H1 (cell line): ENCODE data around the gene ACOT7. TPM values are rescaled to one million over a fixed set of nuclear protein-coding genes. Genes with fewer than 3 reads are reported as not detected.
A peak's percentile ranks its signal among the peaks of the same experiment; 100 is the strongest.

Experiments used
- CTCF ChIA-PET: fragments of 300-600 bp; sonication (Branson Sonifier 250); formaldehyde crosslinking; loops from one replicate; lab custom pipeline; 2021; ENCODE audit not compliant: partially characterized antibody; lab: Charles Lee
- POLR2A ChIA-PET: fragments of 300-600 bp; sonication (Branson Sonifier 250); formaldehyde crosslinking; loops from one replicate; lab custom pipeline; 2021; ENCODE audit warnings: inconsistent platforms; ENCODE audit not compliant: partially characterized antibody; lab: Charles Lee
- DNase-seq, 2 experiments: peaks; one replicate each; pipeline versions ENCODE4 v3.0.0 to v3.0.0-alpha.2; 2010 to 2022; ENCODE audit warnings: low spot score in 2 of 2, low read depth in 1 of 2, mixed read lengths in 1 of 2
- FAIRE-seq: peaks from 2 replicates; lab custom pipeline; 2011; peaks lifted over from hg19 to GRCh38; lab: Jason Lieb, UNC
- H2AFZ ChIP-seq: 2 replicates; pipeline ENCODE4 v1.8.1; 2012; ENCODE audit warnings: low read length, inconsistent platforms
- H2AK5ac ChIP-seq: 2 replicates; pipeline ENCODE4 v1.6.1; 2013; ENCODE audit warnings: low read depth, low read length
- H2BK120ac ChIP-seq: replicated peaks from 2 replicates; pipeline ENCODE3; 2013; ENCODE audit warnings: low read depth, low read length, inconsistent platforms
- H2BK12ac ChIP-seq: 2 replicates; pipeline ENCODE4 v1.6.1; 2013; ENCODE audit warnings: low read depth, low read length
- H2BK15ac ChIP-seq: 2 replicates; pipeline ENCODE4 v1.6.1; 2013; ENCODE audit warnings: low read length
- H2BK20ac ChIP-seq: 2 replicates; pipeline ENCODE4 v1.6.1; 2013; ENCODE audit warnings: low read length
- H2BK5ac ChIP-seq: 2 replicates; pipeline ENCODE4 v1.6.1; 2013; ENCODE audit warnings: low read depth, low read length
- H3K14ac ChIP-seq: 2 replicates; pipeline ENCODE4 v1.6.1; 2013; ENCODE audit warnings: inconsistent platforms; ENCODE audit not compliant: insufficient read length
- H3K18ac ChIP-seq: 2 replicates; pipeline ENCODE4 v1.6.1; 2013; ENCODE audit warnings: low read length; ENCODE audit errors: extremely low read depth
- H3K23ac ChIP-seq: 2 replicates; pipeline ENCODE4 v1.6.1; 2013; ENCODE audit warnings: inconsistent platforms; ENCODE audit not compliant: insufficient read length
- H3K23me2 ChIP-seq: 2 replicates; pipeline ENCODE4 v1.6.1; 2013; ENCODE audit warnings: low read depth, low read length
- H3K27ac ChIP-seq: 2 replicates; pipeline ENCODE4 v1.6.1; 2011; ENCODE audit warnings: low read depth, low read length, inconsistent platforms
- H3K27me3 ChIP-seq, 4 experiments: replicated peaks in 1 of 4; 1 replicate in 1 of 4; 2 replicates in 3 of 4; pipeline versions ENCODE4 v1.6.1 to v1.8.1; 2011 to 2013; ENCODE audit warnings: low read length in 3 of 4, mild to moderate bottlenecking in 3 of 4, inconsistent platforms in 2 of 4, mixed read lengths in 2 of 4, moderate library complexity in 1 of 4; ENCODE audit not compliant: control insufficient read depth in 3 of 4, insufficient read depth in 3 of 4; ENCODE audit errors: extremely low read depth in 1 of 4
- H3K36me3 ChIP-seq, 4 experiments: 2 replicates each; pipeline versions ENCODE4 v1.6.1 to v1.8.1; 2011 to 2013; ENCODE audit warnings: mild to moderate bottlenecking in 4 of 4, low read length in 3 of 4, moderate library complexity in 2 of 4, control low read depth in 1 of 4, inconsistent platforms in 1 of 4; ENCODE audit not compliant: insufficient read depth in 4 of 4, control insufficient read depth in 2 of 4
- H3K4ac ChIP-seq: replicated peaks from 2 replicates; pipeline ENCODE3; 2013; ENCODE audit warnings: low read length, low read depth, mixed read lengths, inconsistent platforms; ENCODE audit not compliant: insufficient read length
- H3K4me1 ChIP-seq, 4 experiments: replicated peaks in 1 of 4; 1 replicate in 1 of 4; 2 replicates in 3 of 4; pipeline versions ENCODE4 v1.6.1 to v1.8.1; 2011 to 2013; ENCODE audit warnings: low read length in 3 of 4, inconsistent platforms in 2 of 4, mixed read lengths in 1 of 4; ENCODE audit not compliant: insufficient read depth in 4 of 4, control insufficient read depth in 3 of 4
- H3K4me2 ChIP-seq, 2 experiments: 2 replicates each; pipeline versions ENCODE4 v1.6.1 to v1.8.1; 2011 to 2013; ENCODE audit warnings: low read depth in 2 of 2, low read length in 2 of 2, control low read depth in 1 of 2, inconsistent platforms in 1 of 2, mild to moderate bottlenecking in 1 of 2; ENCODE audit not compliant: insufficient read depth in 1 of 2
- H3K4me3 ChIP-seq, 4 experiments: fragments of 200-600, 300-600 bp in 1 of 4; sonication (generic), shearing (Covaris generic), sonication (Bioruptor Twin) in 1 of 4; 2 replicates each; pipeline versions ENCODE4 v1.5.1 to v1.8.1; 2011 to 2016; ENCODE audit warnings: low read length in 4 of 4, low read depth in 3 of 4, control low read depth in 2 of 4, inconsistent platforms in 2 of 4, mild to moderate bottlenecking in 2 of 4, mixed read lengths in 1 of 4, moderate library complexity in 1 of 4; ENCODE audit not compliant: insufficient read depth in 2 of 4; ENCODE audit errors: extremely low read depth in 1 of 4
- H3K56ac ChIP-seq: replicated peaks from 2 replicates; pipeline ENCODE3; 2013; ENCODE audit warnings: low read depth, mild to moderate bottlenecking, mixed read lengths, low read length, inconsistent platforms; ENCODE audit not compliant: insufficient read length
- H3K79me1 ChIP-seq: 2 replicates; pipeline ENCODE4 v1.6.1; 2013; ENCODE audit warnings: low read depth, low read length, control low read depth
- H3K79me2 ChIP-seq, 2 experiments: 2 replicates each; pipeline versions ENCODE4 v1.6.1 to v1.8.1; 2012 to 2013; ENCODE audit warnings: low read length in 2 of 2, mild to moderate bottlenecking in 2 of 2, inconsistent platforms in 1 of 2; ENCODE audit not compliant: insufficient read depth in 2 of 2, control insufficient read depth in 1 of 2
- H3K9ac ChIP-seq, 4 experiments: replicated peaks in 1 of 4; 1 replicate in 1 of 4; 2 replicates in 3 of 4; pipeline versions ENCODE4 v1.6.1 to v1.8.1; 2011 to 2013; ENCODE audit warnings: low read depth in 3 of 4, low read length in 3 of 4, control low read depth in 2 of 4, mild to moderate bottlenecking in 2 of 4, moderate library complexity in 2 of 4, inconsistent platforms in 1 of 4; ENCODE audit errors: extremely low read depth in 1 of 4
- H3K9me3 ChIP-seq, 2 experiments: 2 replicates each; pipeline versions ENCODE4 v1.6.1 to v1.8.1; 2012 to 2013; ENCODE audit warnings: mild to moderate bottlenecking in 2 of 2, moderate library complexity in 2 of 2, control low read depth in 1 of 2, inconsistent platforms in 1 of 2, low read depth in 1 of 2, low read length in 1 of 2, mixed read lengths in 1 of 2; ENCODE audit not compliant: insufficient read depth in 2 of 2
- H4K20me1 ChIP-seq, 2 experiments: replicated peaks in 1 of 2; 2 replicates each; pipeline versions ENCODE3 to v1.8.1; 2011 to 2013; ENCODE audit warnings: inconsistent platforms in 2 of 2, low read length in 2 of 2, mild to moderate bottlenecking in 1 of 2; ENCODE audit not compliant: insufficient read depth in 2 of 2, control insufficient read depth in 1 of 2
- H4K5ac ChIP-seq: 2 replicates; pipeline ENCODE4 v1.6.1; 2013; ENCODE audit warnings: low read length, low read depth, mixed read lengths, inconsistent platforms; ENCODE audit not compliant: insufficient read length
- H4K8ac ChIP-seq: 2 replicates; pipeline ENCODE4 v1.8.0; 2013; ENCODE audit warnings: mild to moderate bottlenecking, moderate library complexity, low read length, inconsistent platforms; ENCODE audit not compliant: insufficient read depth; ENCODE audit errors: extremely low read depth
- H4K91ac ChIP-seq: replicated peaks from 2 replicates; pipeline ENCODE3; 2013; ENCODE audit warnings: low read length, mixed read lengths, inconsistent platforms; ENCODE audit not compliant: insufficient read length
- CBX8 ChIP-seq: fragments of 300-800, 300-1000 bp; sonication (generic); IDR thresholded peaks from 2 replicates; pipeline ENCODE4 v1.7.1; 2016; ENCODE audit warnings: low read depth, low read length, borderline replicate concordance
- FOSL1 ChIP-seq: IDR thresholded peaks from 2 replicates; pipeline ENCODE4 v1.6.1; 2011; ENCODE audit warnings: mild to moderate bottlenecking, low read depth, low read length, moderate library complexity; ENCODE audit not compliant: insufficient read depth
- JUND ChIP-seq: IDR thresholded peaks from 2 replicates; pipeline ENCODE4 v1.6.1; 2011; ENCODE audit warnings: mild to moderate bottlenecking, improper control_type of control experiment, low read length
- POU5F1 ChIP-seq: IDR thresholded peaks from 2 replicates; pipeline ENCODE4 v1.6.1; 2011; ENCODE audit warnings: low read depth, mild to moderate bottlenecking, low read length, moderate library complexity
- RAD21 ChIP-seq, 2 experiments: IDR thresholded peaks in 1 of 2; conservative IDR thresholded peaks in 1 of 2; 2 replicates each; pipeline ENCODE4 v1.6.1; 2011; ENCODE audit warnings: low read depth in 2 of 2, low read length in 2 of 2, improper control_type of control experiment in 1 of 2, inconsistent platforms in 1 of 2, mild to moderate bottlenecking in 1 of 2, moderate library complexity in 1 of 2
- RXRA ChIP-seq: IDR thresholded peaks from 2 replicates; pipeline ENCODE4 v1.6.1; 2011; ENCODE audit warnings: low read depth, mild to moderate bottlenecking, low read length, moderate library complexity; ENCODE audit not compliant: insufficient read depth
- TAF1 ChIP-seq: IDR thresholded peaks from 2 replicates; pipeline ENCODE4 v1.6.1; 2011; ENCODE audit warnings: mild to moderate bottlenecking, low read depth, low read length
- WGBS, 2 experiments: shearing (Covaris generic) in 1 of 2; methylation state at CpG; one replicate each; pipeline versions ENCODE4 v1.1.6 to v1.1.7; 2013 to 2015; ENCODE audit warnings: low lambda C conversion rate in 2 of 2, mixed read lengths in 2 of 2, inconsistent platforms in 1 of 2, low coverage in 1 of 2, missing lambda C conversion rate in 1 of 2; ENCODE audit not compliant: insufficient replicate concordance in 2 of 2, insufficient coverage in 1 of 2, insufficient read length in 1 of 2; ENCODE audit errors: extremely low coverage in 1 of 2, missing lambda C conversion rate in 1 of 2; 5-methylcytosine and 5-hydroxymethylcytosine counted together
- polyA plus RNA-seq, 7 experiments: library from polyadenylated mRNA; depleted of rRNA in 3 of 7; stranded (reverse) in 5 of 7; unstranded in 2 of 7; fragments of >200 nt in 5 of 7; fragments of 200-250 nt in 2 of 7; gene quantifications; 1 replicate in 5 of 7; 2 replicates in 1 of 7; 4 replicates in 1 of 7; pipeline versions ENCODE4 v1.2.1 to v1.2.3, GENCODE V29; 2011 to 2013; ENCODE audit warnings: missing spikeins in 2 of 7, mixed read lengths in 2 of 7
- total RNA-seq: library from RNA; stranded (reverse); fragmentation: NEBNext Ultra II Directional; extraction: Animal tissue kit (Norgen Biotek cat#: 25700); gene quantifications from 2 replicates; pipeline ENCODE4 v1.2.1, GENCODE V29; 2021
- TF ChIP-seq, protein P1 (sequence below): IDR thresholded peaks from 2 replicates; pipeline ENCODE4 v1.6.1; 2011; ENCODE audit warnings: low read length, improper control_type of control experiment

ACOT7 gene
- total and polyA plus RNA-seq, 2 of the 8 experiments (the other 6 are each of a cell fraction or from before 2014, with no cell fraction given): 151 to 214 TPM

DNA sequence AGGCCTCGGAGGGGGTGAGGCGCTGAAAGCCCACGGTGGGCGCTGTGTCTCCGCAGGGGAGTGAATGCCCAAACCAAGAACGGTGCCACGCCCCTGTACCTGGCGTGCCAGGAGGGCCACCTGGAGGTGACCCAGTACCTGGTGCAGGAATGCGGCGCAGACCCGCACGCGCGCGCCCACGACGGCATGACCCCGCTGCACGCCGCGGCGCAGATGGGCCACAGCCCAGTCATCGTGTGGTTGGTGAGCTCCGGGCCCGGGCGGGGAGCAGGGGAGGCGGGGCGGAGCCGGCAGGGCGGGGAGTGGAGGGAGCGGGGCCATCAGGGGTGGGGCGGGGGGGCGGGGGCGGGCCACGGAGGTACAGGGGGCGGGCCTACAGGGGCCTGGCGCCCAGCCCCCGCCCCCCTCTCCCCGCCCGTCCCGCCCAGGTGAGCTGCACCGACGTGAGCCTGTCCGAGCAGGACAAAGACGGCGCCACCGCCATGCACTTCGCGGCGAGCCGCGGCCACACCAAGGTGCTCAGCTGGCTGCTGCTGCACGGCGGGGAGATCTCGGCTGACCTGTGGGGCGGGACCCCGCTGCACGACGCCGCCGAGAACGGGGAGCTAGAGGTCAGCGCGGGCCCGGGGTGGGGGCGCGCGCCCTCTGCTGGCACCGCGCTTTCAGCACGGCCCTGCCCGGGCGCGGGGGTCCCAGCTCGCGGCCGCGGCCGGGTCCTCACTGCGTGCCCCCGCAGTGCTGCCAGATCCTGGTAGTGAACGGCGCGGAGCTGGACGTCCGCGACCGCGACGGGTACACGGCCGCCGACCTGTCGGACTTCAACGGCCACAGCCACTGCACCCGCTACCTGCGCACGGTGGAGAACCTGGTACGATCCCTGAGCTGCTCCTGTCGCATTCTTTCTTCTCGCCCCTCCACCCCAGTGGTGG lies 46.9 kb upstream of the ACOT7 start:
- Histone ChIP-seq H3K9ac (no peak overlapping the region; a peak in 1 of 7 replicates), H4K91ac (no peak overlapping the region), H3K4me1 (peaks cover 3 to 17% (median 5%) of the 10 kb centered on the region in 4 experiments), H3K79me2 (no peaks in the 10 kb centered on the region), H3K27ac (no peak overlapping the region), H4K5ac (peak overlapping the region; percentile 89), H2BK20ac (no peak overlapping the region; the same call in 1 of the 2 replicates), H3K18ac (peak overlapping the region; percentile 83; the same call in 1 of the 2 replicates), H2BK12ac (peak overlapping the region; percentile 84; the same call in 1 of the 2 replicates), H2BK120ac (no peak overlapping the region), H3K27me3 (peaks cover 0 to 20% (median 12%) of the 10 kb centered on the region in 4 experiments; a peak in 5 of 7 replicates), H4K8ac (peak overlapping the region; percentile 89), H3K36me3 (no peaks in the 10 kb centered on the region), H2AK5ac (no peak overlapping the region), H3K23me2 (peaks cover 3% of the 10 kb centered on the region; the same call in 1 of the 2 replicates), H3K23ac (no peak overlapping the region), H3K56ac (no peak overlapping the region), H2BK5ac (no peak overlapping the region; the same call in 1 of the 2 replicates), H2BK15ac (peak overlapping the region; percentile 92; the same call in 1 of the 2 replicates), H4K20me1 (peaks cover 0 to 4% of the 10 kb centered on the region in 2 experiments), H2AFZ (peak overlapping the region; percentile 55; the same call in 1 of the 2 replicates), H3K4ac (no peak overlapping the region), H3K9me3 (no peaks in the 10 kb centered on the region), H3K4me2 (peak overlapping the region; percentile 79 to 85), H3K14ac (no peak overlapping the region), H3K4me3 (peak overlapping the region; percentile 17 to 88 (median 43)), H3K79me1 (no peaks in the 10 kb centered on the region)
- WGBS, 2 experiments: 10% methylated on average over 63 of the region's 101 CpGs; no CpG with 5 or more reads in 1 of the 2 experiments
- DNase-seq (peak in 1 of 2 experiments; percentile 87), FAIRE-seq (no peak)
- CTCF ChIA-PET: interaction anchor here (0.6 to 18.8 kb wide), 29 partner anchors 9 to 236 kb away, joined by 3 to 321 read pairs (median 6); partner anchors contain the start of genes ESPN, HES2, PLEKHG5 and TNFRSF25
- POLR2A ChIA-PET: interaction anchor here (0.9 to 4.4 kb wide), 9 partner anchors 11 to 294 kb away, joined by 3 to 15 read pairs (median 4); no protein-coding TSS in a partner anchor
- TF ChIP-seq RXRA: no peak
- peak in 1 of 2 experiments; percentile 42; a peak in 3 of 4 replicates for TF ChIP-seq RAD21 (IDR thresholded peaks at IDR 0.05 in 1 of 2, conservative IDR thresholded peaks at IDR 0.05 in 1 of 2; ENCODE audit: low read depth in 2 of 2, low read length in 2 of 2)
- 0 out of 2 replicates have a peak, but pooled peaks have one; percentile 22 for TF ChIP-seq TAF1
- no peak for TF ChIP-seq POU5F1
- TF ChIP-seq, protein P1, sequence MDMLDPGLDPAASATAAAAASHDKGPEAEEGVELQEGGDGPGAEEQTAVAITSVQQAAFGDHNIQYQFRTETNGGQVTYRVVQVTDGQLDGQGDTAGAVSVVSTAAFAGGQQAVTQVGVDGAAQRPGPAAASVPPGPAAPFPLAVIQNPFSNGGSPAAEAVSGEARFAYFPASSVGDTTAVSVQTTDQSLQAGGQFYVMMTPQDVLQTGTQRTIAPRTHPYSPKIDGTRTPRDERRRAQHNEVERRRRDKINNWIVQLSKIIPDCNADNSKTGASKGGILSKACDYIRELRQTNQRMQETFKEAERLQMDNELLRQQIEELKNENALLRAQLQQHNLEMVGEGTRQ: no peak
- TF ChIP-seq CBX8: no peak
- 0 out of 2 replicates have a peak, but pooled peaks have one; percentile 13 for TF ChIP-seq JUND
- no peak for TF ChIP-seq FOSL1
